Measurements from ENCODE around the gene VEPH1.

VEPH1 gene

DNA sequence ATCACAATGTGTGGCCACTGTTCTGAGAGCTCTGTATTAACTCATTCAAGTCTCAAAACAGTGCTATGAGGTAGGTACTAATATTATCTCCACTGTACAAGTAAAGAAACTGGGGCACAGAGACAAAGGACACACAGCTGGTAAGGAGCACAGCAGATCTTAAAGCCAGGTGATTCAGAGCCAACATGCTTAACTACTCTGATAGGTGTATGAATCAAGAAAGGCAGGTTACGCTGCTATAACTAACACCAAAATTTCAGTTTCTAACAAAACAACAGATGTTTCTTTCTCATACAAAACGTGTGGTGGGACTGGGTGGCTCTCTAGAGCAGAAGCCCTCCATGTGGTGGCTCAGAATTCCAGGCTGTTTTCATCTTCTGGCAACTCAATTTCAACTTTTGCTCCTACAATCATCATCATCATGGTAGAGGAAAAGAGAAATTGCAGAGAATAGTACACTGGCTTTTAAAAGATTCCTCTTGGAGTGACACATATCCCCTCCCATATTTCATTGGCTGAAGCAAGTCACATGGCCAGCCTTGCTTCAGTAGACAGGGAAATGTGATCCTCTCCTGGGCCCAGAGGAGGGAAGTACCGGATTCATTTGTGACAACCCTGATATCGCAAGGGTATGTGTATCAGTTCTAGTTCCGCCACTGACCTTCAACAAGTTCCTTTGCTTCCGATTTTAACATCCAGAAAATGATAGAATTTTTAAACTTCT is 192.7 kb downstream of the VEPH1 start:
- no peak for TF ChIP-seq CTCF (IDR thresholded peaks at IDR 0.05; ENCODE audit: insufficient read depth, low read depth, low read length, missing control alignments)
- H3K4me3 ChIP-seq (ENCODE audit: low read depth, low read length): no peak overlapping the region
- DNase-seq (ENCODE audit: low read depth): peak; percentile 59

DNA sequence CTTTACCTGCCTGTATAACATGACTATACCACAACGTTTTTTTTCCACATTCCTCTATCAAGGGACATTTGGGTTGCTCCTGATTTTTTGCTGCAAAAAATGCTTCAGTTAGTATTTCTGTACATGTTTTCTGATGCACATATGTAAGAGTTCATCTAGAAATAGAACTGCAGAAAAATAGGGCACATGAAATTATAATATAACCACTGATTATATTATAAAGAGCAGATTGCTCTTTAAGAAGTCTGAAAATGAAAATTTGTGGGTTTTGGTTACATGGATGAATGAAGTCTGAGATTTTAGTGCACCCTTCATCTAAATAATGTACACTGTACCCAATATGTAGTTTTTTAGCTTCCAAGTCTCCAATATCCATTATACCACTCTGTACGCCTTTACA is 196.7 kb downstream of the VEPH1 start:
- no peak for TF ChIP-seq CTCF (IDR thresholded peaks at IDR 0.05; ENCODE audit: insufficient read depth, low read depth, low read length, missing control alignments)
- H3K4me3 ChIP-seq (ENCODE audit: low read depth, low read length): no peak overlapping the region
- no peak for DNase-seq (ENCODE audit: low read depth)

DNA sequence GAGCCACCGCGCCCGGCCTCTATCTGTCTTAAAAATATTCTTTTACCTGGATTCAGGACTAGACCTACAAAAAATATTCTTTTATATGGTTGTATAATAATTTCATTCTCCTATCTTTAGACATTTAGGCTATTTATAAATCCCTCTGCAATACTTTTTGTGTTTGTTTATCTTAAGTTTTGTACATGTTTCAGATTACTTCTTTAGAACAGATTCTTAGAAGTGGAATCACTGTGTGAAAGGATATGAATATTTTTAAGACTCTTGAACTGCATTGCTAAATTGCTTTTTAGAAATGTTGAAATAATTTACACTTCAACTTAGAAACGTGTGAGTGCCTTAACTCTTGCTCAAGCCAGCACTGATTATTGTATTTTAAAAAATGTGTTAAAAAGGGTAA is 197.8 kb downstream of the VEPH1 start:
- H3K4me3 ChIP-seq (ENCODE audit: low read depth, low read length): no peak overlapping the region
- no peak for DNase-seq (ENCODE audit: low read depth)
- no peak for TF ChIP-seq CTCF (IDR thresholded peaks at IDR 0.05; ENCODE audit: insufficient read depth, low read depth, low read length, missing control alignments)

GRCh38 chr3:157301755-157302154 is 201.5 kb downstream of the VEPH1 start:
- DNase-seq (ENCODE audit: low read depth): no peak
- no peak overlapping the region for H3K4me3 ChIP-seq (ENCODE audit: low read depth, low read length)
- no peak for TF ChIP-seq CTCF (IDR thresholded peaks at IDR 0.05; ENCODE audit: insufficient read depth, low read depth, low read length, missing control alignments)

GRCh38 chr3:157300981-157301663 is 202.1 kb downstream of the VEPH1 start:
- TF ChIP-seq CTCF (IDR thresholded peaks at IDR 0.05; ENCODE audit: insufficient read depth, low read depth, low read length, missing control alignments): no peak
- DNase-seq (ENCODE audit: low read depth): no peak
- H3K4me3 ChIP-seq (ENCODE audit: low read depth, low read length): no peak overlapping the region

DNA sequence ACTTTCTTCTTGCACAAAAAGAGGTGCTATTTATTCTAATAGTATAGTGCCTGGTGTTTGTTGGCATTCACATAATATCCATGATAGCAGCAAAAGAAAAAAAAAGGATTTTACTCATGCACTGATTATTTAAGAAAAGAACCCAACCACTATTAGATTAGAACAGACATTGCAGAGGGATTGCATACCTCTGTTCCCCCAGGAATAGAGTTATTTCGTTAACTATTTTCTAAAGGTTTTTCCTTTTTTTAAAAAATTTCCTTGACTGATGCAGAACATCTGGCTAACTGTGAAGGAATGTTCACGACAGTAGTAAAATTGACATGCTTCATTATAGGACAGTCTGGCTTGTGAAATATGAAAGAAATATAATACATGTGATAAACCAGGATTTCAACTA is 203.1 kb downstream of the VEPH1 start:
- TF ChIP-seq CTCF (IDR thresholded peaks at IDR 0.05; ENCODE audit: insufficient read depth, low read depth, low read length, missing control alignments): no peak
- DNase-seq (ENCODE audit: low read depth): no peak

More for the DNA sequence above, 203.1 kb downstream of the VEPH1 start:
- H3K4me3 ChIP-seq (ENCODE audit: low read depth, low read length): no peak overlapping the region
